ENCODE data around the gene PPTC7. TPM values are rescaled to one million over a fixed set of nuclear protein-coding genes. Genes with fewer than 3 reads are reported as not detected.

Gene PPTC7
- total RNA-seq, 2 experiments from 2014 or later: 43.1 to 44.5 TPM

DNA sequence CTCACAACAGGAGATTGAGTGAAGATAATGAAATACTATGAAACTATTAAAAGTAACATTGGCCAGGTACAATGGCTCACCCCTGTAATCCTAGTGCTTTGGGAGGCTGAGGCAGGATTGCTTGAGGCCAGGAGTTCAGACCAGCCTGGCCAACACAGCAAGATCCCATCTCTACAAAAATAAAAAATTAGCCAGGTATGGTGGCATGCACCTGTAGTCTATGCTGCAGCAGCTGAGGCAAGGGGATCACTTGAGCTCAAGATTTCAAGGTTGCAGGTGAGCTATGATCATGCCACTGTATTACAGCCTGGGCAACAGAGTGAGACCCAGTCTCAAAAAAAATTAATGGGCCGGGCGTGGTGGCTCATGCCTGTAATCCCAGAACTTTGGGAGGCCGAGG lies 66.1 kb downstream of the PPTC7 start:
- TF ChIP-seq, protein P1, sequence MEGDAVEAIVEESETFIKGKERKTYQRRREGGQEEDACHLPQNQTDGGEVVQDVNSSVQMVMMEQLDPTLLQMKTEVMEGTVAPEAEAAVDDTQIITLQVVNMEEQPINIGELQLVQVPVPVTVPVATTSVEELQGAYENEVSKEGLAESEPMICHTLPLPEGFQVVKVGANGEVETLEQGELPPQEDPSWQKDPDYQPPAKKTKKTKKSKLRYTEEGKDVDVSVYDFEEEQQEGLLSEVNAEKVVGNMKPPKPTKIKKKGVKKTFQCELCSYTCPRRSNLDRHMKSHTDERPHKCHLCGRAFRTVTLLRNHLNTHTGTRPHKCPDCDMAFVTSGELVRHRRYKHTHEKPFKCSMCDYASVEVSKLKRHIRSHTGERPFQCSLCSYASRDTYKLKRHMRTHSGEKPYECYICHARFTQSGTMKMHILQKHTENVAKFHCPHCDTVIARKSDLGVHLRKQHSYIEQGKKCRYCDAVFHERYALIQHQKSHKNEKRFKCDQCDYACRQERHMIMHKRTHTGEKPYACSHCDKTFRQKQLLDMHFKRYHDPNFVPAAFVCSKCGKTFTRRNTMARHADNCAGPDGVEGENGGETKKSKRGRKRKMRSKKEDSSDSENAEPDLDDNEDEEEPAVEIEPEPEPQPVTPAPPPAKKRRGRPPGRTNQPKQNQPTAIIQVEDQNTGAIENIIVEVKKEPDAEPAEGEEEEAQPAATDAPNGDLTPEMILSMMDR (IDR thresholded peaks at IDR 0.05): no peak
- no peaks in the 10 kb centered on the region for H3K4me1 Mint-ChIP-seq (ENCODE audit: low read depth)
- no peaks in the 10 kb centered on the region for H3K36me3 Mint-ChIP-seq (ENCODE audit: low read depth)
- ChIA-PET POLR2A (no interaction called here), CTCF (interaction anchor here (9.8 kb wide), 1 partner anchor 86 kb away, joined by 163 read pairs; no protein-coding TSS in a partner anchor)
- DNase-seq (no peak), ATAC-seq (no peak)
- no peaks in the 10 kb centered on the region for H3K27me3 Mint-ChIP-seq
- intact Hi-C loops (cut with micrococcal nuclease): loop anchor here (10.0 kb wide), 1 partner anchor 308 kb away; no protein-coding TSS in a partner anchor
- H3K4me3 Mint-ChIP-seq: no peak overlapping the region
- H3K27ac Mint-ChIP-seq: no peak overlapping the region
- H3K9me3 Mint-ChIP-seq: no peaks in the 10 kb centered on the region

DNA sequence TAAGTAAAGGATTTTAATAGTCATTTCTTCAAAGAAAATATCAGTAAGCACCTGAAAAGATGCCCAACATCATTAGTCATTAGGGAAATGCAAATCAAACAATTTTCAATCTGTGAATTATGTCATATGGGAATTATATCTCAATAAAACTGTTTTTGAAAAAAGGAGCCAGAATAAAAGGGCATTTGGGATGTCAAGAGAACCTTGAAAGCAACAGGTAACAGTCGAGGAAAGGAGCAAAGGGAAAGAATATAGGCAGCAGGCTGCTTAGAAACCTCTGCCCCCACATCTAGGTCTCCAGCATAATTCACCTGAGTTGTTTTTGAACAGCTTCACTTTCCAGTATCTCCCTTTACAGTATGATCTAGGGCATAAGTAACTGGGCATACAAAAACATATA lies 68.8 kb downstream of the PPTC7 start:
- Mint-ChIP-seq H3K27ac (no peak overlapping the region), H3K4me1 (ENCODE audit: low read depth) (no peaks in the 10 kb centered on the region), H3K4me3 (no peak overlapping the region), H3K27me3 (no peaks in the 10 kb centered on the region), H3K36me3 (ENCODE audit: low read depth) (no peaks in the 10 kb centered on the region), H3K9me3 (no peaks in the 10 kb centered on the region)
- TF ChIP-seq, protein P1 (IDR thresholded peaks at IDR 0.05): no peak
- ChIA-PET POLR2A (no interaction called here), CTCF (interaction anchor here (0.6 to 9.8 kb wide), 10 partner anchors 9 to 375 kb away, joined by 3 to 163 read pairs (median 5); partner anchors contain the start of gene ARPC3)
- intact Hi-C loops (cut with micrococcal nuclease): loop anchor here (10.0 kb wide), 1 partner anchor 310 kb away; no protein-coding TSS in a partner anchor
- no peak for DNase-seq
- no peak for ATAC-seq

DNA sequence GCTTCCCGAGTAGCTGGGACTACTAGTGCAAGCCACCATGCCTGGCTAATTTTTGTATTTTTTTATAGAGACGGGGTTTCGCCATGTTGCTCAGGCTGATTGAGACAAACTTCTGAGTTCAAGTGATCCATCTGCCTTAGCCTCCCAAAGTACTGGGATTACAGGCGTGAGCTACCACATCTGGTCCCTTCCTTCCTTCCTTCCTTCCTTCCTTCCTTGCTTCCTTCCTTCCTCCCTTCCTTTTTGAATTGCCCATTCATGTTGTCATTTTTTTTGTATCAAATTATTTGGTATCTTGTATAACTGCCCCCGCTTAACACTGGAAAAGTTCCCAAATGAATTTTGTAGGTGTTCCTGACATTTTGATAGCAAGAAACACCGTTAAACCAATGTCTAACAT lies 69.3 kb downstream of the PPTC7 start:
- no peaks in the 10 kb centered on the region for H3K27me3 Mint-ChIP-seq
- POLR2A ChIA-PET: interaction anchor here (1.1 kb wide), 1 partner anchor 45 kb away, joined by 3 read pairs; the partner anchor contains the start of gene FAM216A
- H3K9me3 Mint-ChIP-seq: no peaks in the 10 kb centered on the region
- ATAC-seq (no peak), DNase-seq (no peak)
- H3K4me1 Mint-ChIP-seq (ENCODE audit: low read depth): no peaks in the 10 kb centered on the region
- CTCF ChIA-PET: interaction anchor here (1.0 to 9.8 kb wide), 12 partner anchors 9 to 104 kb away, joined by 3 to 163 read pairs (median 5); partner anchors contain the start of gene ARPC3
- TF ChIP-seq, protein P1 (IDR thresholded peaks at IDR 0.05): no peak
- intact Hi-C loops (cut with micrococcal nuclease): loop anchor here (2.0 to 10.0 kb wide), 2 partner anchors 87 to 311 kb away; no protein-coding TSS in a partner anchor
- no peak overlapping the region for H3K27ac Mint-ChIP-seq
- H3K36me3 Mint-ChIP-seq (ENCODE audit: low read depth): no peaks in the 10 kb centered on the region
- H3K4me3 Mint-ChIP-seq: no peak overlapping the region

DNA sequence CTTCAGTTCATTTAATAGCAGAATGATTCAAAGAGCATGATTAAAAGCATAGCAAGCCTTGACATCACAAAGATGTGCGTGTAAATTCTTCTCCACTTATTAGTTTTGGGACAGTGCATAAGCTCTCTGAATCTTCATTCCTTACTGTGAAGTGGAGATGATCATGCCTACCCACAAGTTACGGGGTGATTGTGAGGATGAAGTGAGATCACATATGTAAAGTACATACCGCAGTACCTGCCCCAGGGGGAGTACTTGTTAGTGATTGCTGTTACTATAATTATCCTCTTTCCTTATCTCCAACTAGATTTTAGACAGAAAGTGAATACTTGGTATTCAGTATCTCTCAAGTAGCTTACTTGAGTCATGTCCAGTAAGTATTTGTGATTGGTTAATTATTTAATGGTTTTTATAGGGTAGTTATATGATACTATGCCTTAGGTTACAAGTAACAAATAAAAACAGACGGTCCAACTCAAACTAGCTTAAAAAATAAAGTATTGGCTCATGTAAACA lies 75.0 kb downstream of the PPTC7 start:
- H3K9me3 Mint-ChIP-seq: peaks cover 2% of the 10 kb centered on the region
- intact Hi-C loops (cut with micrococcal nuclease): no loop called here
- POLR2A ChIA-PET: interaction anchor here (0.6 kb wide), 1 partner anchor 521 kb away, joined by 5 read pairs; no protein-coding TSS in a partner anchor

More for the DNA sequence above, 75.0 kb downstream of the PPTC7 start:
- no peaks in the 10 kb centered on the region for H3K27me3 Mint-ChIP-seq
- no peak for DNase-seq
- peaks cover 2% of the 10 kb centered on the region for H3K4me1 Mint-ChIP-seq (ENCODE audit: low read depth)
- H3K4me3 Mint-ChIP-seq: no peak overlapping the region
- no peak for ATAC-seq
- H3K27ac Mint-ChIP-seq: no peak overlapping the region
- TF ChIP-seq, protein P1 (IDR thresholded peaks at IDR 0.05): no peak
- CTCF ChIA-PET: interaction anchor here (9.8 kb wide), 1 partner anchor 95 kb away, joined by 163 read pairs; no protein-coding TSS in a partner anchor
- peaks cover 4% of the 10 kb centered on the region for H3K36me3 Mint-ChIP-seq (ENCODE audit: low read depth)

All from activated CD8-positive, alpha-beta T cell treated with anti-CD3 and anti-CD28 coated beads for 36 hours (primary cell).